A549 (cell line): ENCODE results near the gene PDZD4. TPM values are rescaled to one million over a fixed set of nuclear protein-coding genes. Genes with fewer than 3 reads are reported as not detected.

ENCODE experiments used
- ATAC-seq, 2 experiments: fragments of 200-7000 bp in 1 of 2; fragments of >200 bp in 1 of 2; cut with Nextera tagmentation in 1 of 2; cut with Tn5 transposase in 1 of 2; 3 replicates each; pipeline versions ENCODE4 v1.8.0 to v1.9.1; 2018 to 2020; ENCODE audit warnings: mild to moderate bottlenecking in 1 of 2, moderate library complexity in 1 of 2
- CTCF ChIA-PET: fragments of 300-600 bp; sonication (Branson Sonifier 250); formaldehyde crosslinking; extraction: SDS; loops from one replicate; lab custom pipeline; 2021; ENCODE audit warnings: antibody characterized with exemption, inconsistent platforms; lab: Yijun Ruan, JAX
- POLR2A ChIA-PET: fragments of 350-600 bp; formaldehyde crosslinking; extraction: SDS; loops from one replicate; lab custom pipeline; 2021; ENCODE audit warnings: antibody characterized with exemption, inconsistent platforms; lab: Yijun Ruan, JAX
- DNase-seq, 2 experiments: peaks; one replicate each; pipeline versions ENCODE4 v3.0.0 to v3.0.0-alpha.2; 2011 to 2016; ENCODE audit warnings: low read depth in 1 of 2, low spot score in 1 of 2
- FAIRE-seq: peaks from 2 replicates; lab custom pipeline; 2011; peaks lifted over from hg19 to GRCh38; lab: Jason Lieb, UNC
- H3K27ac ChIP-seq, 2 experiments: fragments of >200 bp; sonication (Bioruptor Twin); formaldehyde crosslinking; 3 replicates each; pipeline ENCODE4 v1.5.1; 2016 to 2017
- H3K4me1 ChIP-seq: fragments of >200 bp; sonication (Bioruptor Twin); formaldehyde crosslinking; 3 replicates; pipeline ENCODE4 v1.6.1; 2016
- H3K4me2 ChIP-seq: fragments of >200 bp; sonication (Bioruptor Twin); formaldehyde crosslinking; 3 replicates; pipeline ENCODE4 v1.6.1; 2016
- H3K4me3 ChIP-seq: fragments of >200 bp; sonication (Bioruptor Twin); formaldehyde crosslinking; 3 replicates; pipeline ENCODE4 v1.5.1; 2016
- H3K9me3 ChIP-seq: fragments of >200 bp; sonication (Bioruptor Twin); formaldehyde crosslinking; 3 replicates; pipeline ENCODE4 v1.6.1; 2016
- CBX2 ChIP-seq: fragments of 200-600 bp; sonication (generic); IDR thresholded peaks from 2 replicates; pipeline ENCODE4 v1.6.1; 2016; ENCODE audit warnings: low read depth, mild to moderate bottlenecking, borderline replicate concordance
- EHF ChIP-seq: fragments of 250-450 bp; sonication (Bioruptor Pico); IDR thresholded peaks from 2 replicates; pipeline ENCODE4 v1.5.0; 2020; ENCODE audit warnings: mild to moderate bottlenecking
- FOSB ChIP-seq: fragments of 250-450 bp; sonication (Bioruptor Pico); IDR thresholded peaks from 2 replicates; pipeline ENCODE4 v1.5.0; 2020; ENCODE audit warnings: mild to moderate bottlenecking, moderate library complexity
- FOSL2 ChIP-seq, 2 experiments: fragments of 450-650 bp in 1 of 2; fragments of >200 bp in 1 of 2; sonication (Bioruptor Twin) in 1 of 2; formaldehyde crosslinking; IDR thresholded peaks; 2 replicates each; pipeline versions ENCODE4 v1.5.0 to v1.6.1; 2016 to 2020; ENCODE audit warnings: mild to moderate bottlenecking in 1 of 2, moderate library complexity in 1 of 2
- GATA3 ChIP-seq: IDR thresholded peaks from 2 replicates; pipeline ENCODE4 v1.6.1; 2012; ENCODE audit warnings: borderline replicate concordance
- HEYL ChIP-seq: fragments of 250-450 bp; sonication (Bioruptor Pico); IDR thresholded peaks from 2 replicates; pipeline ENCODE4 v1.8.0; 2021; ENCODE audit warnings: mild to moderate bottlenecking, moderate library complexity
- HOXB5 ChIP-seq: fragments of 250-450 bp; sonication (Bioruptor Pico); IDR thresholded peaks from 2 replicates; pipeline ENCODE4 v1.5.0; 2020; ENCODE audit warnings: mild to moderate bottlenecking, moderate library complexity
- JUNB ChIP-seq: fragments of >200 bp; sonication (Bioruptor Twin); formaldehyde crosslinking; IDR thresholded peaks from 2 replicates; pipeline ENCODE4 v1.6.1; 2016
- KDM1A ChIP-seq: fragments of 200-600 bp; sonication (generic); IDR thresholded peaks from 2 replicates; pipeline ENCODE4 v1.6.1; 2016; ENCODE audit warnings: low read depth, mild to moderate bottlenecking
- MAFK ChIP-seq: fragments of 450-650 bp; IDR thresholded peaks from 2 replicates; pipeline ENCODE4 v1.6.1; 2014; ENCODE audit not compliant: partially characterized antibody
- MAZ ChIP-seq: fragments of 150-350 bp; IDR thresholded peaks from 2 replicates; pipeline ENCODE4 v1.6.1; 2014; ENCODE audit warnings: antibody characterized with exemption, low read depth, low read length, borderline replicate concordance
- NPAS2 ChIP-seq: fragments of 250-450 bp; sonication (Bioruptor Pico); IDR thresholded peaks from 2 replicates; pipeline ENCODE4 v1.8.0; 2022; ENCODE audit warnings: mild to moderate bottlenecking, moderate library complexity, borderline replicate concordance
- NR3C1 ChIP-seq: fragments of >200 bp; sonication (Bioruptor Twin); formaldehyde crosslinking; IDR thresholded peaks from 3 replicates; pipeline ENCODE4 v1.6.1; 2017
- PBX3 ChIP-seq: IDR thresholded peaks from 2 replicates; pipeline ENCODE4 v1.6.1; 2012
- PHF8 ChIP-seq: fragments of 200-600 bp; sonication (generic); IDR thresholded peaks from 2 replicates; pipeline ENCODE4 v1.6.1; 2016; ENCODE audit warnings: low read depth, mild to moderate bottlenecking, antibody characterized with exemption, moderate library complexity, borderline replicate concordance
- POLR2A ChIP-seq: IDR thresholded peaks from 2 replicates; pipeline ENCODE4 v1.6.1; 2012; ENCODE audit warnings: mild to moderate bottlenecking, low read length
- RARB ChIP-seq: fragments of 250-450 bp; sonication (Bioruptor Pico); IDR thresholded peaks from 2 replicates; pipeline ENCODE4 v1.8.0; 2021; ENCODE audit warnings: mild to moderate bottlenecking, moderate library complexity
- RCOR1 ChIP-seq: fragments of 150-350 bp; IDR thresholded peaks from 2 replicates; pipeline ENCODE4 v1.6.1; 2014; ENCODE audit warnings: antibody characterized with exemption, low read length, low read depth
- REST ChIP-seq: fragments of 200-600 bp; sonication (generic); IDR thresholded peaks from 2 replicates; pipeline ENCODE4 v1.6.1; 2016; ENCODE audit warnings: antibody characterized with exemption, mild to moderate bottlenecking, moderate library complexity
- RFX5 ChIP-seq: fragments of 450-650 bp; IDR thresholded peaks from 2 replicates; pipeline ENCODE4 v1.7.1; 2014; ENCODE audit warnings: antibody characterized with exemption, mild to moderate bottlenecking, moderate library complexity
- ZFP36 ChIP-seq: fragments of 450-650 bp; IDR thresholded peaks from 2 replicates; pipeline ENCODE4 v1.6.1; 2014; ENCODE audit warnings: borderline replicate concordance; ENCODE audit not compliant: partially characterized antibody
- WGBS: methylation state at CpG from one replicate; pipeline ENCODE4 v1.1.6; 2017; ENCODE audit errors: missing lambda C conversion rate; 5-methylcytosine and 5-hydroxymethylcytosine counted together
- polyA plus RNA-seq, 4 experiments: library from polyadenylated mRNA; depleted of rRNA in 3 of 4; stranded (reverse); fragments of >200 nt; fragmentation: RNase III in 1 of 4; extraction: RNeasy Plus Mini Kit Qiagen cat#74134 plus additional on column Dnase treatment in 1 of 4; gene quantifications; 2 replicates in 3 of 4; 3 replicates in 1 of 4; pipeline ENCODE4 v1.2.3, GENCODE V29; 2011 to 2017
- TF ChIP-seq, protein P1 (sequence below): fragments of 250-450 bp; sonication (Bioruptor Pico); IDR thresholded peaks from 2 replicates; pipeline ENCODE4 v1.5.0; 2021; ENCODE audit warnings: mild to moderate bottlenecking, moderate library complexity, borderline replicate concordance
- TF ChIP-seq, protein P2 (sequence below): IDR thresholded peaks from 2 replicates; pipeline ENCODE4 v1.6.1; 2012; ENCODE audit warnings: low read depth, borderline replicate concordance

Gene PDZD4
- polyA plus RNA-seq, 2 of the 4 experiments (the other 2 are of a cell fraction) = 1.2 to 3.0 TPM

GRCh38 chrX:153871946-153872878, 41.9 kb upstream of the PDZD4 start:
- ChIA-PET POLR2A (no interaction called here), CTCF (interaction anchor here (1.0 kb wide), 1 partner anchor 67 kb away, joined by 4 read pairs; no protein-coding TSS in a partner anchor)
- H3K4me2 ChIP-seq = no peak overlapping the region
- TF ChIP-seq EHF (no peak), REST (no peak), JUNB (no peak), NR3C1 (no peak)
- H3K4me1 ChIP-seq = no peaks in the 10 kb centered on the region
- no peak overlapping the region for H3K27ac ChIP-seq
- 56% methylated on average over 22 of the region's 29 CpGs for WGBS
- no peak overlapping the region for H3K4me3 ChIP-seq
- DNase-seq (no peak), ATAC-seq (no peak), FAIRE-seq (no peak)
- H3K9me3 ChIP-seq = no peaks in the 10 kb centered on the region

GRCh38 chrX:153871451-153871850, 41.1 kb upstream of the PDZD4 start:
- Histone ChIP-seq H3K4me1 (no peaks in the 10 kb centered on the region), H3K9me3 (no peaks in the 10 kb centered on the region), H3K27ac (no peak overlapping the region), H3K4me3 (no peak overlapping the region), H3K4me2 (no peak overlapping the region)
- TF ChIP-seq, protein P1, sequence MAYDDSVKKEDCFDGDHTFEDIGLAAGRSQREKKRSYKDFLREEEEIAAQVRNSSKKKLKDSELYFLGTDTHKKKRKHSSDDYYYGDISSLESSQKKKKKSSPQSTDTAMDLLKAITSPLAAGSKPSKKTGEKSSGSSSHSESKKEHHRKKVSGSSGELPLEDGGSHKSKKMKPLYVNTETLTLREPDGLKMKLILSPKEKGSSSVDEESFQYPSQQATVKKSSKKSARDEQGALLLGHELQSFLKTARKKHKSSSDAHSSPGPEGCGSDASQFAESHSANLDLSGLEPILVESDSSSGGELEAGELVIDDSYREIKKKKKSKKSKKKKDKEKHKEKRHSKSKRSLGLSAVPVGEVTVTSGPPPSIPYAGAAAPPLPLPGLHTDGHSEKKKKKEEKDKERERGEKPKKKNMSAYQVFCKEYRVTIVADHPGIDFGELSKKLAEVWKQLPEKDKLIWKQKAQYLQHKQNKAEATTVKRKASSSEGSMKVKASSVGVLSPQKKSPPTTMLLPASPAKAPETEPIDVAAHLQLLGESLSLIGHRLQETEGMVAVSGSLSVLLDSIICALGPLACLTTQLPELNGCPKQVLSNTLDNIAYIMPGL (CRISPR knock-in tag) = no peak
- no peak for TF ChIP-seq FOSB (CRISPR knock-in tag)
- TF ChIP-seq HOXB5 (CRISPR knock-in tag) = no peak
- TF ChIP-seq PHF8 = no peak
- TF ChIP-seq, protein P2, sequence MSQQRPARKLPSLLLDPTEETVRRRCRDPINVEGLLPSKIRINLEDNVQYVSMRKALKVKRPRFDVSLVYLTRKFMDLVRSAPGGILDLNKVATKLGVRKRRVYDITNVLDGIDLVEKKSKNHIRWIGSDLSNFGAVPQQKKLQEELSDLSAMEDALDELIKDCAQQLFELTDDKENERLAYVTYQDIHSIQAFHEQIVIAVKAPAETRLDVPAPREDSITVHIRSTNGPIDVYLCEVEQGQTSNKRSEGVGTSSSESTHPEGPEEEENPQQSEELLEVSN = no peak
- no peak for TF ChIP-seq NR3C1
- no peak for TF ChIP-seq MAZ
- TF ChIP-seq MAFK = no peak
- ChIA-PET CTCF (interaction anchor here (1.0 kb wide), 1 partner anchor 67 kb away, joined by 4 read pairs; no protein-coding TSS in a partner anchor), POLR2A (no interaction called here)
- FAIRE-seq (no peak), ATAC-seq (no peak), DNase-seq (no peak)
- WGBS = 43% methylated on average over 4 of the region's 6 CpGs

DNA sequence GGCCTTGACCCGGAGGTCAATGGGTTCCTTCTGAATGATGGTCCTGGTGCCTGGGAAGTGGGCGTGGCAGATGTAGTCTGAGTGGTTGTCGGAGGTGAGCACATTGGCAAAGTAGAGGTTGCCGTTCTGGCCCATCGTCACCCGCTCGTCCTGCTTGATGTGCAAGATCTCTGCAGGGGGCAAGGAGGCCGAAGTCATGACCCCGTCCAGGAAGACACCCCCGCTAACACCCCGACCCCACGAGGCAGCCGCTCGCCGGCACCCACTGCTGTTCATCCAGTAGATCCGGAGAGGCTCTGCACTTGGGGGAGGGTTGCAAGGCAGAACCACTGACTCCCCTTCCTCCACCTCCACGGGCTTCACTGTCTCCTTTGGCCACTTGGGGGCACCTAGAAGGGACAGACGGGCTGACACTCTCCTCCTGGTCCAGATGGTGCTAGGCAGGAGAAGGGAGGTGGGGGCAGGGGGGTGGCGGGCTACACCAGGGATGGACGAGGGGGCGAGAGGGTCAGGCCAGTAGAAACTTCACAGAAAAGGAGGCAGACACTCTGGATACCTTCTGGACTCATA, 40.5 kb upstream of the PDZD4 start:
- POLR2A ChIA-PET = no interaction called here
- no peak overlapping the region for H3K27ac ChIP-seq
- 54% methylated on average over 8 of the region's 21 CpGs for WGBS
- H3K4me3 ChIP-seq = no peak overlapping the region
- no peaks in the 10 kb centered on the region for H3K4me1 ChIP-seq
- FAIRE-seq (no peak), DNase-seq (no peak), ATAC-seq (peak in 1 of 2 experiments; percentile 48; a peak in 3 of 6 replicates)
- CTCF ChIA-PET = no interaction called here
- no peaks in the 10 kb centered on the region for H3K9me3 ChIP-seq
- no peak overlapping the region for H3K4me2 ChIP-seq
- no peak for TF ChIP-seq JUNB
- TF ChIP-seq HEYL (CRISPR knock-in tag) = no peak
- no peak for TF ChIP-seq RCOR1
- TF ChIP-seq FOSB (CRISPR knock-in tag) = no peak
- TF ChIP-seq RFX5 = no peak
- no peak for TF ChIP-seq PHF8
- no peak for TF ChIP-seq POLR2A
- no peak for TF ChIP-seq PBX3
- no peak for TF ChIP-seq CBX2
- no peak for TF ChIP-seq FOSL2 (IDR thresholded peaks at IDR 0.05)
- no peak for TF ChIP-seq FOSL2 (CRISPR knock-in tag; IDR thresholded peaks at IDR 0.05)
- no peak for TF ChIP-seq KDM1A
- no peak for TF ChIP-seq NPAS2 (CRISPR knock-in tag)
- no peak for TF ChIP-seq MAZ
- no peak for TF ChIP-seq RARB (CRISPR knock-in tag)
- no peak for TF ChIP-seq ZFP36
- TF ChIP-seq GATA3 = no peak
